K562 (cell line): ENCODE data around the gene PSMB11. TPM values are rescaled to one million over a fixed set of nuclear protein-coding genes. Genes with fewer than 3 reads are reported as not detected.

Experiments used
- ATAC-seq: fragments of 200-7000 bp; cut with Tn5 transposase; 3 replicates; pipeline ENCODE4 v1.9.1; 2020; ENCODE audit warnings: moderate library complexity
- BruUV-seq: library from RNA; stranded (reverse); fragments of 400-500 nt; replicated peaks from 2 replicates; lab custom pipeline; 2021; lab: Mats Ljungman, UMichigan
- CTCF ChIA-PET: fragments of 300-600 bp; formaldehyde crosslinking; extraction: SDS; loops from one replicate; lab custom pipeline; 2021; ENCODE audit warnings: low intra/inter-chr PET ratio; lab: Yijun Ruan, JAX
- POLR2A ChIA-PET: fragments of 300-600, 350-650 bp; sonication (Branson Sonifier 250); formaldehyde crosslinking; extraction: SDS; loops from one replicate; lab custom pipeline; 2021; ENCODE audit warnings: antibody characterized with exemption, inconsistent platforms; lab: Yijun Ruan, JAX
- DNase-seq, 4 experiments: peaks; one replicate each; pipeline versions ENCODE4 v3.0.0 to v3.0.0-alpha.2; 2011 to 2018; ENCODE audit warnings: low spot score in 3 of 4, mixed read lengths in 3 of 4; ENCODE audit errors: extremely low read depth in 1 of 4
- FAIRE-seq: peaks from 2 replicates; lab custom pipeline; 2011; peaks lifted over from hg19 to GRCh38; lab: Jason Lieb, UNC
- H2AFZ ChIP-seq: 2 replicates; pipeline ENCODE4 v1.6.0; 2011; ENCODE audit warnings: low read depth, low read length, control low read depth, inconsistent platforms
- H3K27ac ChIP-seq: fragments of 200-600 bp; 3 replicates; pipeline ENCODE4 v1.8.0; 2011; ENCODE audit warnings: low read depth, mild to moderate bottlenecking, control low read depth, inconsistent platforms, low read length, moderate library complexity, mixed read lengths; ENCODE audit errors: extremely low read depth
- H3K27me3 ChIP-seq, 2 experiments: fragments of 300-600 bp in 1 of 2; 2 replicates in 1 of 2; 3 replicates in 1 of 2; pipeline versions ENCODE4 v1.6.0 to v1.8.0; 2011; ENCODE audit warnings: inconsistent platforms in 2 of 2, low read length in 2 of 2, mild to moderate bottlenecking in 1 of 2, mixed read lengths in 1 of 2, moderate library complexity in 1 of 2; ENCODE audit not compliant: control insufficient read depth in 2 of 2, insufficient read depth in 2 of 2
- H3K36me3 ChIP-seq: fragments of 300-600 bp; 3 replicates; pipeline ENCODE4 v1.8.0; 2011; ENCODE audit warnings: mild to moderate bottlenecking, low read length, inconsistent platforms; ENCODE audit not compliant: control insufficient read depth, insufficient read depth
- H3K4me1 ChIP-seq, 2 experiments: fragments of 200-600 bp in 1 of 2; replicated peaks in 1 of 2; 2 replicates in 1 of 2; 3 replicates in 1 of 2; pipeline versions ENCODE4 v1.5.1 to v1.8.0; 2011; ENCODE audit warnings: inconsistent platforms in 2 of 2, low read length in 2 of 2, mild to moderate bottlenecking in 1 of 2, mixed read lengths in 1 of 2, moderate library complexity in 1 of 2; ENCODE audit not compliant: control insufficient read depth in 2 of 2, insufficient read depth in 2 of 2
- H3K4me2 ChIP-seq: 2 replicates; pipeline ENCODE4 v1.6.1; 2011; ENCODE audit warnings: low read length, control low read depth, inconsistent platforms, mixed read lengths; ENCODE audit not compliant: insufficient read depth
- H3K4me3 ChIP-seq: fragments of 200-600 bp; sonication (generic), shearing (Covaris generic); 2 replicates; pipeline ENCODE4 v1.5.1; 2016; ENCODE audit warnings: control low read depth, inconsistent platforms
- H3K79me2 ChIP-seq: fragments of 200-600 bp; 3 replicates; pipeline ENCODE4 v1.8.0; 2011; ENCODE audit warnings: low read length, inconsistent platforms; ENCODE audit not compliant: control insufficient read depth, insufficient read depth
- H3K9ac ChIP-seq, 2 experiments: 2 replicates each; pipeline versions ENCODE4 v1.6.0 to v1.6.1; 2011; ENCODE audit warnings: low read depth in 2 of 2, low read length in 2 of 2, control low read depth in 1 of 2, inconsistent platforms in 1 of 2, mild to moderate bottlenecking in 1 of 2, mixed read lengths in 1 of 2; ENCODE audit not compliant: insufficient read depth in 1 of 2
- H3K9me1 ChIP-seq: one replicate; pipeline ENCODE4 v1.6.0; 2011; ENCODE audit warnings: inconsistent platforms, mild to moderate bottlenecking, low read length, moderate library complexity; ENCODE audit not compliant: control insufficient read depth, insufficient read depth
- H3K9me3 ChIP-seq: replicated peaks from 2 replicates; pipeline ENCODE4 v1.5.1; 2011; ENCODE audit warnings: low read depth, low read length, inconsistent platforms; ENCODE audit not compliant: control insufficient read depth, insufficient read depth
- H4K20me1 ChIP-seq: replicated peaks from 2 replicates; pipeline ENCODE4 v1.6.1; 2011; ENCODE audit warnings: low read length, inconsistent platforms, mixed read lengths; ENCODE audit not compliant: control insufficient read depth, insufficient read depth
- ARID1B ChIP-seq: fragments of 450-650 bp; IDR thresholded peaks from 2 replicates; pipeline ENCODE4 v1.6.1; 2016; ENCODE audit warnings: antibody characterized with exemption, mild to moderate bottlenecking, inconsistent platforms
- CREB1 ChIP-seq, 2 experiments: sonication (generic) in 1 of 2; formaldehyde crosslinking in 1 of 2; IDR thresholded peaks; 2 replicates each; pipeline versions ENCODE4 v1.6.1 to v1.8.0; 2012 to 2022; ENCODE audit warnings: inconsistent platforms in 1 of 2, mild to moderate bottlenecking in 1 of 2, missing genetic modification reagents in 1 of 2, moderate library complexity in 1 of 2
- CREM ChIP-seq: IDR thresholded peaks from 2 replicates; pipeline ENCODE4 v1.6.1; 2014; ENCODE audit warnings: antibody characterized with exemption, low read depth
- FOXA3 ChIP-seq, 2 experiments: fragments of 450-650 bp in 1 of 2; sonication (generic) in 1 of 2; formaldehyde crosslinking; IDR thresholded peaks in 1 of 2; conservative IDR thresholded peaks in 1 of 2; 2 replicates each; pipeline versions ENCODE4 v1.4.0 to v1.8.0; 2020 to 2022; ENCODE audit warnings: mild to moderate bottlenecking in 2 of 2, missing genetic modification reagents in 1 of 2
- MTA3 ChIP-seq: fragments of 450-650 bp; formaldehyde crosslinking; IDR thresholded peaks from 2 replicates; pipeline ENCODE4 v1.6.1; 2017; ENCODE audit warnings: mild to moderate bottlenecking, borderline replicate concordance
- PREB ChIP-seq: sonication (generic); formaldehyde crosslinking; IDR thresholded peaks from 2 replicates; pipeline ENCODE4 v1.8.1; 2023; ENCODE audit warnings: mild to moderate bottlenecking, missing genetic modification reagents
- RFX1 ChIP-seq: fragments of 450-650 bp; IDR thresholded peaks from 2 replicates; pipeline ENCODE4 v1.6.1; 2016; ENCODE audit warnings: mild to moderate bottlenecking, moderate library complexity
- SMARCA4 ChIP-seq: fragments of 450-650 bp; IDR thresholded peaks from 2 replicates; pipeline ENCODE4 v1.6.1; 2016
- SRSF3 ChIP-seq: fragments of 200-400 bp; formaldehyde crosslinking; IDR thresholded peaks from 2 replicates; pipeline ENCODE4 v1.6.1; 2016; ENCODE audit warnings: mild to moderate bottlenecking, low read length, moderate library complexity; ENCODE audit not compliant: insufficient read depth
- TBP ChIP-seq: optimal IDR thresholded peaks from 2 replicates; pipeline ENCODE3; 2011; ENCODE audit warnings: low read depth, low read length, improper control_type of control experiment
- TSHZ1 ChIP-seq: fragments of 250-450 bp; sonication (Bioruptor Pico); IDR thresholded peaks from 2 replicates; pipeline ENCODE4 v1.4.0; 2020; ENCODE audit warnings: mild to moderate bottlenecking, moderate library complexity
- YY1 ChIP-seq, 3 experiments: IDR thresholded peaks; 2 replicates each; pipeline ENCODE4 v1.6.1; 2011; ENCODE audit warnings: low read length in 2 of 3, mild to moderate bottlenecking in 2 of 3, moderate library complexity in 2 of 3, borderline replicate concordance in 1 of 3, control low read depth in 1 of 3, low read depth in 1 of 3; ENCODE audit not compliant: insufficient read depth in 3 of 3, insufficient replicate concordance in 2 of 3, control insufficient read depth in 1 of 3, insufficient read length in 1 of 3; ENCODE audit errors: extremely low read depth in 1 of 3
- ZNF263 ChIP-seq: sonication (generic); formaldehyde crosslinking; IDR thresholded peaks from 2 replicates; pipeline ENCODE4 v1.8.0; 2022; ENCODE audit warnings: mild to moderate bottlenecking, missing genetic modification reagents, borderline replicate concordance
- WGBS: fragments of 100-300 bp; shearing (Covaris generic); methylation state at CpG from one replicate; pipeline ENCODE4 v1.1.6; 2016; ENCODE audit warnings: low coverage, mixed read lengths; ENCODE audit not compliant: insufficient coverage; ENCODE audit errors: missing lambda C conversion rate; 5-methylcytosine and 5-hydroxymethylcytosine counted together
- in situ Hi-C: fragments of 300-500 bp; cut with MboI; formaldehyde crosslinking; loops from 4 replicates; pipeline ENCODE4 v1.15.0; 2018; ENCODE audit warnings: inconsistent platforms, mixed read lengths
- intact Hi-C: fragments of 100-400 bp; cut with micrococcal nuclease; formaldehyde crosslinking; loops from 2 replicates; pipeline ENCODE4 v1.14.2; 2022
- polyA plus RNA-seq, 8 experiments: library from polyadenylated mRNA; depleted of rRNA in 4 of 8; stranded (reverse) in 5 of 8; unstranded in 3 of 8; fragments of >200 nt; fragmentation: Nextera tagmentation in 2 of 8; fragmentation: Illumina TruSeq in 1 of 8; extraction: Ambion mirVana in 2 of 8; extraction: Trizol in 1 of 8; gene quantifications; 2 replicates each; pipeline versions ENCODE4 v1.2.1 to v1.2.3, GENCODE V29; 2011 to 2014; ENCODE audit warnings: inconsistent platforms in 1 of 8, missing spikeins in 1 of 8
- total RNA-seq, 7 experiments: library from RNA; depleted of rRNA in 6 of 7; stranded (reverse); fragments of >200 nt in 6 of 7; fragmentation: Illumina TruSeq in 2 of 7; extraction: Trizol in 2 of 7; gene quantifications; 2 replicates each; pipeline versions ENCODE4 v1.2.1 to v1.2.3, GENCODE V29; 2011 to 2021; ENCODE audit warnings: low replicate concordance in 1 of 7

PSMB11 gene
- total and polyA plus RNA-seq, 9 of the 15 experiments (the other 6 are each of a cell fraction or from before 2014, with no cell fraction given), result not detected

- Histone ChIP-seq H3K4me2 (peak overlapping the region; percentile 65), H3K4me3 (no peak overlapping the region), H3K9me3 (no peaks in the 10 kb centered on the region), H3K9ac (peak overlapping the region in 1 of 2 experiments; percentile 6; a peak in 1 of 4 replicates), H3K36me3 (peaks cover 10% of the 10 kb centered on the region; the same call in 2 of the 3 replicates), H4K20me1 (peaks cover 7% of the 10 kb centered on the region; the same call in 1 of the 2 replicates), H3K4me1 (peaks cover 23 to 38% of the 10 kb centered on the region in 2 experiments; a peak in 4 of 5 replicates), H2AFZ (peak overlapping the region; percentile 50), H3K9me1 (no peaks in the 10 kb centered on the region), H3K27ac (peak overlapping the region; percentile 37), H3K27me3 (no peaks in the 10 kb centered on the region), H3K79me2 (no peaks in the 10 kb centered on the region; the same call in 2 of the 3 replicates)
- FAIRE-seq (peak; percentile 93), DNase-seq (peak; percentile 54 to 88 (median 72)), ATAC-seq (peak; percentile 94)
- 21% methylated on average over 7 of the region's 7 CpGs for WGBS
- ChIA-PET CTCF (no interaction called here), POLR2A (interaction anchor here (0.6 to 6.6 kb wide), 10 partner anchors 8 to 93 kb away, joined by 3 to 65 read pairs (median 4); partner anchors contain the start of genes PRMT5 and PSMB5)
- in situ Hi-C loops, result no loop called here
- intact Hi-C loops, result no loop called here
- no TSS peak for BruUV-seq
- TF ChIP-seq FOXA3 (CRISPR knock-in tag; conservative IDR thresholded peaks at IDR 0.05 in 1 of 2, IDR thresholded peaks at IDR 0.05 in 1 of 2), result no peak
- TF ChIP-seq TBP, result peak; percentile 42
- TF ChIP-seq CREB1 (IDR thresholded peaks at IDR 0.05), result no peak; the same call in 1 of the 2 replicates
- no peak for TF ChIP-seq CREB1 (CRISPR knock-in tag; IDR thresholded peaks at IDR 0.05)
- TF ChIP-seq SRSF3, result no peak
- peak; percentile 70; the same call in 1 of the 2 replicates for TF ChIP-seq CREM
- no peak for TF ChIP-seq TSHZ1 (CRISPR knock-in tag)
- peak in 1 of 3 experiments; percentile 40 for TF ChIP-seq YY1 (IDR thresholded peaks at IDR 0.05; ENCODE audit: borderline replicate concordance in 1 of 3, control insufficient read depth in 1 of 3, extremely low read depth in 1 of 3, insufficient read depth in 3 of 3, insufficient read length in 1 of 3, insufficient replicate concordance in 2 of 3, low read depth in 1 of 3, low read length in 2 of 3)
- peak; percentile 38; the same call in 1 of the 2 replicates for TF ChIP-seq RFX1
- TF ChIP-seq PREB (CRISPR knock-in tag), result no peak
- peak; percentile 94 for TF ChIP-seq ARID1B
- TF ChIP-seq MTA3, result 0 out of 2 replicates have a peak, but pooled peaks have one; percentile 26
- TF ChIP-seq SMARCA4, result peak; percentile 92
- TF ChIP-seq ZNF263 (CRISPR knock-in tag), result peak; percentile 60; the same call in 1 of the 2 replicates
These were observed 21.6 kb upstream of the PSMB11 start for GRCh38 chr14:23020143-23021128.
